GM10248 (cell line): ENCODE results near the gene PHB1.

Experiments used
- CTCF ChIA-PET: fragments of 300-600 bp; sonication (Branson Sonifier 250); formaldehyde crosslinking; extraction: SDS; loops from one replicate; lab custom pipeline; 2021; ENCODE audit warnings: antibody characterized with exemption; lab: Yijun Ruan, JAX
- POLR2A ChIA-PET: fragments of 350-650 bp; sonication (Branson Sonifier 250); formaldehyde crosslinking; extraction: SDS; loops from one replicate; lab custom pipeline; 2020; ENCODE audit warnings: antibody characterized with exemption; lab: Yijun Ruan, JAX
- DNase-seq: peaks from one replicate; pipeline ENCODE4 v3.0.0; 2012; ENCODE audit errors: extremely low spot score
- TF ChIP-seq, protein P1 (sequence below): IDR thresholded peaks from 2 replicates; pipeline ENCODE4 v1.5.1; 2012; ENCODE audit warnings: mild to moderate bottlenecking, low read depth; ENCODE audit errors: extremely low read depth, missing control alignments, control extremely low read depth

Gene PHB1

GRCh38 chr17:49414271-49414621 is 436 bp downstream of the PHB1 start:
- POLR2A ChIA-PET, result interaction anchor here (0.9 kb wide), 1 partner anchor 45 kb away, joined by 3 read pairs; no protein-coding TSS in a partner anchor
- CTCF ChIA-PET, result interaction anchor here (0.6 to 12.1 kb wide), 11 partner anchors 10 to 584 kb away, joined by 3 to 220 read pairs (median 4); no protein-coding TSS in a partner anchor
- TF ChIP-seq, protein P1, sequence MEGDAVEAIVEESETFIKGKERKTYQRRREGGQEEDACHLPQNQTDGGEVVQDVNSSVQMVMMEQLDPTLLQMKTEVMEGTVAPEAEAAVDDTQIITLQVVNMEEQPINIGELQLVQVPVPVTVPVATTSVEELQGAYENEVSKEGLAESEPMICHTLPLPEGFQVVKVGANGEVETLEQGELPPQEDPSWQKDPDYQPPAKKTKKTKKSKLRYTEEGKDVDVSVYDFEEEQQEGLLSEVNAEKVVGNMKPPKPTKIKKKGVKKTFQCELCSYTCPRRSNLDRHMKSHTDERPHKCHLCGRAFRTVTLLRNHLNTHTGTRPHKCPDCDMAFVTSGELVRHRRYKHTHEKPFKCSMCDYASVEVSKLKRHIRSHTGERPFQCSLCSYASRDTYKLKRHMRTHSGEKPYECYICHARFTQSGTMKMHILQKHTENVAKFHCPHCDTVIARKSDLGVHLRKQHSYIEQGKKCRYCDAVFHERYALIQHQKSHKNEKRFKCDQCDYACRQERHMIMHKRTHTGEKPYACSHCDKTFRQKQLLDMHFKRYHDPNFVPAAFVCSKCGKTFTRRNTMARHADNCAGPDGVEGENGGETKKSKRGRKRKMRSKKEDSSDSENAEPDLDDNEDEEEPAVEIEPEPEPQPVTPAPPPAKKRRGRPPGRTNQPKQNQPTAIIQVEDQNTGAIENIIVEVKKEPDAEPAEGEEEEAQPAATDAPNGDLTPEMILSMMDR, result no peak
- DNase-seq, result no peak

DNA sequence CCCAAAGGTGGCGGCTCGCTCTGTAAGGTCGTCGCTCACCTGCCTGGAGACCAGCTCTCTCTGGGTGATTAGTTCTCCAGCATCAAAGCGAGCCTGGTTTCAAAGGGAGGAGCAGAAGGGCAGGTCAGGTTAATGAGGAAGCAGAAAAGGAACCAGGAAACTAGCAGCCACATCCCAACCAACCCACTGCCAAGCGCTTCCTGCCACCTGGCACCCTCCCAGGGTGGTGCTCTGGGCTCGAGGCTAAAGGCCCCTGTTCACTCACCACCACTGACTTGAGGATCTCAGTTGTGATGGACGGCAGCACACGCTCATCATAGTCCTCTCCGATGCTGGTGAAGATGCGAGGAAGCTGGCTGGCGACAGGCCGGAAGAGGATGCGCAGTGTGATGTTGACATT is 5.6 kb downstream of the PHB1 start:
- DNase-seq, result no peak
- TF ChIP-seq, protein P1, result no peak
- CTCF ChIA-PET, result interaction anchor here (0.8 to 12.1 kb wide), 15 partner anchors 9 to 292 kb away, joined by 3 to 220 read pairs (median 5); no protein-coding TSS in a partner anchor
- POLR2A ChIA-PET, result interaction anchor here (0.7 kb wide), 1 partner anchor 1339 kb away, joined by 8 read pairs; no protein-coding TSS in a partner anchor

- DNase-seq, result peak; percentile 88
- TF ChIP-seq, protein P1, result peak; percentile 96
- CTCF ChIA-PET, result interaction anchor here (0.7 to 12.1 kb wide), 25 partner anchors 8 to 293 kb away, joined by 3 to 220 read pairs (median 4); no protein-coding TSS in a partner anchor
- POLR2A ChIA-PET, result no interaction called here
Measured at GRCh38 chr17:49407981-49408501, 6.6 kb downstream of the PHB1 start.

GRCh38 chr17:49407086-49407485 is 7.6 kb downstream of the PHB1 start:
- CTCF ChIA-PET, result interaction anchor here (0.8 to 12.1 kb wide), 13 partner anchors 7 to 150 kb away, joined by 3 to 220 read pairs (median 7); no protein-coding TSS in a partner anchor
- no peak for DNase-seq
- POLR2A ChIA-PET, result no interaction called here
- TF ChIP-seq, protein P1, result no peak

DNA sequence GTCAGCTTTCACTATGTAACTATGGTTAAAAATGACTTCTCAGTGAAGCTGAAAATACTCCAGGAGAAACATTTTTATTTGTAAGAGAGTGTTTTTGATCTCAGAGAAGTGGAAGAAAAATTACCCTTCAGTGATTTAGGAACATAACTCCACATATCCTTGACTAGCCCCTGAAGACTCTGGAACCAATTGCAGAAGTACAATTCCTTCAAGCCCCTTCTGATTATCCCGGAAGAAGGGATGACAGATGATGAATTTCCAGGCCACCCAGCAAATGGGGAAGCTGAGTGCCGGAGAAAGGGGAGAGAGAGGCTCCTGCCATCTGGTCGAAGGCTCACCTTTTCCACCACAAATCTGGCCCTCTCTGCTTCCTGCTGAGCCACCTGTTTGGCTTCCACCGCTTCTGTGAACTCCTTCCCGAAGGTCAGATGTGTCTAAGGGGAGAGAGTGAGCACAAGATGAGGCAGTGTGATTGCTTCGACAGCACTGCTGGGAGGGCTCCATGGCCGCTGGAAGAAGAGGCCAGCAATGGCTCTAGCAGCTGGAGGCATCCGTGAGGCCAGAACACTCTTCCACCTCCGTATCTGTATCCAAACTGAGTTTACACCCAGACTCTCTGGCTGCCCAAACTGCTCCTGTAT is 8.1 kb downstream of the PHB1 start:
- ChIA-PET CTCF (interaction anchor here (1.0 to 12.1 kb wide), 3 partner anchors 33 to 151 kb away, joined by 3 to 220 read pairs (median 19); no protein-coding TSS in a partner anchor), POLR2A (no interaction called here)
- no peak for DNase-seq
- TF ChIP-seq, protein P1, result no peak

- DNase-seq, result no peak
- TF ChIP-seq, protein P1, result no peak
- POLR2A ChIA-PET, result no interaction called here
- CTCF ChIA-PET, result interaction anchor here (0.8 to 12.1 kb wide), 2 partner anchors 10 to 152 kb away, joined by 3 to 220 read pairs; partner anchors contain the start of gene PHB1
Measured at GRCh38 chr17:49404906-49405305, 9.8 kb downstream of the PHB1 start.
